T-helper 2 cell (primary cell): ENCODE data around the gene PLAAT4.
A peak's percentile ranks its signal among the peaks of the same experiment; 100 is the strongest.

Experiments
- DNase-seq, 5 experiments: peaks; one replicate each; pipeline versions ENCODE4 v3.0.0 to v3.0.0-alpha.2; 2012 to 2022
- total RNA-seq, 2 donors: gene quantifications; one replicate each; lab custom pipeline; 2026; lab: John Stamatoyannopoulos, UW

PLAAT4 gene, protein sequence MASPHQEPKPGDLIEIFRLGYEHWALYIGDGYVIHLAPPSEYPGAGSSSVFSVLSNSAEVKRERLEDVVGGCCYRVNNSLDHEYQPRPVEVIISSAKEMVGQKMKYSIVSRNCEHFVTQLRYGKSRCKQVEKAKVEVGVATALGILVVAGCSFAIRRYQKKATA
- 36.8 to 62.7 reads per million in 2 donors for total RNA-seq

DNA sequence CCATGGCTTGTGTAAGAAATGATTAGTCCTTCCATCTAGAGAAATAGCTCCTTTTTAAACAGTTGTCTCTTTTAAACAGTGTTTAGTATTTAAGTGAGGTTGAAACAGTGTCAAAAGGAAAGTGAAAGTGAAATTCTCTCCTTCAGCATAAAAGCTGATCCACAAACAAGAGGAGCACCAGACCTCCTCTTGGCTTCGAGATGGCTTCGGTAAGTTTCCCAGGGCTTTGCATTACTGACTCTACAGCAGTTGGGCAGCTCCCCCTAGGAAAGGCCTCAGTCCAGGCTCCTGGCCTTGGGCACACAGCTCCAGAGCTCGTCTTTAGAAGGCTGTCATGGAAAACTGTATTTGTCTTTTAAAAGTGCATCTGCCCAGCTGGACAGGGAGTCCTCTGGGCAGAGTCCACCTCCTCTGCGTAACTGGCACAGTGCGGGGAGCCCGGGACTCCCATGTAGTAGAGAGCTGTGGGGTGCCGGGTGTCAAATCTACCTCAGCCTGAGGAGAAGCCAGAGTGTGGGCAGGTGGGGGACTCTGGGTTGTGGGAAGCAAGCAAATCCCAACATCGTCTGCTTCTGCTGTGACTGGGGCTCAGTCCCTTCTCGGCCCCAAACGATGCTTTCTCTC lies at the start of gene PLAAT4:
Gene PLAAT4, plus strand, starts transcription at position 140 of the 624 bp plus-strand sequence. Its CDS starts 61 bp downstream, at position 201.
- peak in 2 of 5 experiments; percentile 42 to 80 for DNase-seq

DNA sequence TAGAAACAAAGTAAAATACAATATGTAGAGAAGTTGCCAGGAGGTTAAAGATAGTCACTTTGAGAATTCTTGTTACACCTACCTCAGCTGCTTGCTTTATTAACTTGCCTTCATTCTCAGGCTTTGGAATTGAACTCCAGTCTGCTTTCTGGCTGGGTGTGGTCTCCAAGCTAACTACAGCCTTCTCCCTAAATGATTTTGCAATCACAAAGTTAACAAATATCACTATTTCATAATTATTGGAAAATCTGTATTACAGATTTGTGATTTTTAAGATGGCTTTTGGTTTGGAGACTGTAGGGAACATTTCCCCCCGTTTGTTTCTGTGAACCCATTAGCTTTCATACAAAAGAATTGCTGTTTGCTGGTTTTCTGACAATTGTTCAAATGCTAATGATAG lies 47.8 kb upstream of the PLAAT4 start:
- DNase-seq, result no peak

- no peak for DNase-seq
Measured at GRCh38 chr11:63489879-63490278, 46.7 kb upstream of the PLAAT4 start.

DNA sequence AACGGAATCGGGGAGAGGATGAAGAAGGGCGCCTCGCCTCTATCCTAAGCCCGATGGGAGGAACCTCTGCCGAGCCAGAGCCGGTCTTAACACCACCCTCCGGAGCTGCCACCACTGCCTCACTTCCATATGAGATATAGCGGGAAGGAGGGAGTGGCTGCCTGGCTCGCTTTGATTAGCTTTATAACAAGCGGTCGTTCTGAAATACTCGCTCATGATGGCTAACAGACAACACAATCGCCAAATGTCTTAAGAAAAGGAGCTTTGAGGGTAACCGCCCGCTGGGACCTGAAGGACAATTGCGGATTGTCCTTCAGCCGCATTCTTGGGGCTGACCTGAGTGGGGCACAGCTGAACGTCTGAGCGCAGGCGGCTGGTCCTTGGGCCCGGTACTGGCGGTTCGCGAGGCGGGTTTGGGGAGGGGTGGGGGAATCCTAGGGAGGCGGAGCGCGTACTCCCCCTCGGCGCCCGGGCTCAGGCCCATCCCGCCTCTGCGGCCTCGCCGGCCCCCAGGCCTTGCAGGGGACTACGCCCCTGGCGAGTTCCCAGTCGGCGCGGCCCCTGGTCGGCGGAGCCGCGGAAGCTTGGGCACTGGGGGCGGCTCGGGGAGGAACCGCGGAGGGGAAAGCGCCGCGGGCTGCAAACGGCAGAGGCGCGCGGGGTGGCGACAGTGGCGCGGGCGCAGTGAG lies 45.9 kb upstream of the PLAAT4 start, which contains the start of gene PLAAT5:
Gene PLAAT5, minus strand, starts transcription at position 617 of the 689 bp plus-strand sequence. Its CDS starts 133 bp downstream, at position 484.
- peak in 1 of 5 experiments; percentile 50 for DNase-seq

- no peak for DNase-seq
Measured at GRCh38 chr11:63491240-63491587, 45.4 kb upstream of the PLAAT4 start.

DNA sequence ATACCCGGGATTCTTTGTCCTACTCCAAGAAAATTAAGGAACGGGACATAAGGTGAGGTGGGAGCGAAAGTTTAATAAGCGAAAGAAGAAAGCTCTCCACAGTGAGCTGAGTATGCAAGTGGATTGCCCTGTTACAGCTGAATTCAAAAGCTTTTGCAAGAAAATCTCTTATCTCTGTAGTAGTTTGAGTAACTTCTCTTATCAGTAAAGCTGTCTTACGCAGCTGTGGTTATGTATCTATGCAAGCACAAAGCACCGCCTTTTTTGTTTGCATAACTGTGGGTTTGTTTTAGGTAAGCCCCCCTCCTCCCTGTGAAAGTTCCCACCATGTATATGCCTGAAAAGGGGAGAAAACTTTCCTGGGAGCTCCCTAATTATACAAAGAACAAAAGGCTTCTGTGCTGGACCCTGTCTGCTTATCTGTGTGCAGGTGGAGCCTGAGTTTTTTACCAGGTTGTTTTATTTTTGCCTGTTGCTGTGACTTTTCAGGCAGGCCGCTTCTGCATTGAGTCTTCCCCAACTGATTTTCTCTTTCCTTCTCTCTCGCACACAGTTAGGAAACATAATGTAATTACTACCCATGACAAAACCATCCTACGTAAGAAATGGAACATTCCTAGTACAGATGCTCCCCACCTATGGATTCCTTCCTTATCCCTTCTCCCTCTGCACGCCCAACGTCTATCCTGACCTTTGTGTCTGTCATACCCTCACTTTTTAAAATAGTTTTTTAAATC lies 44.8 kb upstream of the PLAAT4 start:
- peak in 1 of 5 experiments; percentile 93 for DNase-seq

GRCh38 chr11:63492441-63492840 lies 44.2 kb upstream of the PLAAT4 start:
- no peak for DNase-seq

DNA sequence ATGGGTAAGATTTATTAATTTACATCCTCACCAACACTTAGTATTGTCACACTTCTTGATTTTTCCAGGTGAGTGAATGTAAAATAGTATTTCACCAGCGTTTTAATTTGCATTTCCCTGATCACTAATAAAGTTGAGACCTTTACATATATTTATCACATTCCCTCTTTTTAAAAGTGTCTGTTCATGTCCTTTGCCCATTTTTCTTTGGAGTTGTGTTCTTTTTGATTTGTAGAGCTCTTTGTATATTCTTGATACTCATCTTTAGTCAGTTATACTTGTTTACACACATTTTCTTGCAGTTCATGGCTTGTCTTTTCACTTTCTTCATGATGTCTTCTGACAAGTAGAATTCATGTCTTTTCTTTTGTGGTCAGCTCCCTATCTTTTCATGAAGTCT lies 43.5 kb upstream of the PLAAT4 start:
- no peak for DNase-seq

GRCh38 chr11:63494975-63495374 lies 41.6 kb upstream of the PLAAT4 start:
- DNase-seq, result no peak

DNA sequence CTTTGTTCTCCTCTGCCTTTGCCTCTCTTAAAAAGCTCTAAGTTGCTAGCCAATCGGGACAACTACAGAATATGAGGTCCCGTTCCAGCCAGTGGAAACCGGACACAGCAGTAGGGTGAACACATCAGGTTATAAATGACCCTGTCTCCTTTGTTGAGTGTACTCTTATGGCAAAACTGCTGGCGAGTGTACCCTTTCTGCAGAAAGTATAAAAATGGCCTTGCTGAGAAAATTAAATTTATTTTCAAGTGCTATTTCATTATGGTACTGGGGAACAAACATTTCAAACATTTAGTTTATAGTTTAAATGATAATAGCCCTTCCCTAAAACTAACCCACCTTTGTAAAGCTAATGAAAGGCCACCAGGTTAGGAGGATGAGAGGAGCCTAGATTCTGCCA lies 36.7 kb upstream of the PLAAT4 start:
- no peak for DNase-seq

DNA sequence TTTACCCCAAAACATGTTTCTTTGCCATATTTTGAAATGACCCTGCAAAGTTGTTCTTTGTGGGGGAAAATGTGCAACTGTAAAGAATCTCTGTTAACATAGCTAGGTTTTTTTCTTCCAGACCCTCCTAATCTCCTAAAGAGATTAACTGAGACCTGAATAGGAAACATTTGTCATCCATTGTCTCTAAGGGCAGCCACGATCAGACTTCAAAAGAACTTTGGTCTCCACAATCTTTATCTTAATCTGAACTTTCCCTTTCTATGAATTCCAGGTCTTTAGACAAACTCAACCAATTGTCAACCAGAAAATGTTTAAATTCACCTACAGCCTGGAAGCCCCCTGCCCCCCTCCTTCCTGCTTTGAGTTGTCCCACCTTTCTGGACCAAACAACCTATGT lies 35.4 kb upstream of the PLAAT4 start:
- DNase-seq, result no peak

DNA sequence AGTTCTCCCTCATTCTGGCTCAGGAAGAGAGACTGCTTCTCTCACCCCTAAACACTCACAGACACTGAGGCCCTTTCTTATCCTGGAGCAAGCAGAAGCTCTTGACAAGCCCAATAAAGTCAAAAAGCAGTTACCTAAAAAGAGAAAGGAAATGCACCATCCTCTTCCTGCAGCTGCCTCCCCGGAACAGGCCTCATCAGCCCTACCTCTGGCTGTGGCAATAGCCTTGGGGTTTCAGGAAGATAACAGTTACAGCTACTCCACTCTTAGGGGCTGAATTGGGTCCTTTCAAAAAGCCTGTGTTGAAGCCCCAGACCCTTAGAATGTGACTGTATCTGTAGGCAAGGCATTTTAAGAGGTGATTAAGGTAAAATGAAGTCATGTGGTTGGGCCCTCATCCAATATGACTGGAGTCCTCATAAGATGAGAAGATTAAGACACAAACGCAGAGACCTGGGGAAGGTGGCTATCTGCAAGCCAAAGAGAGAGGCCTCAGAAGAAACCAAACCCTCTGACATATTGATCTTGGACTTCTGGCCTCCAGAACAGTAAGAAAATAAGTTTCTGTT lies 34.3 kb upstream of the PLAAT4 start:
- DNase-seq, result peak in 1 of 5 experiments; percentile 16

DNA sequence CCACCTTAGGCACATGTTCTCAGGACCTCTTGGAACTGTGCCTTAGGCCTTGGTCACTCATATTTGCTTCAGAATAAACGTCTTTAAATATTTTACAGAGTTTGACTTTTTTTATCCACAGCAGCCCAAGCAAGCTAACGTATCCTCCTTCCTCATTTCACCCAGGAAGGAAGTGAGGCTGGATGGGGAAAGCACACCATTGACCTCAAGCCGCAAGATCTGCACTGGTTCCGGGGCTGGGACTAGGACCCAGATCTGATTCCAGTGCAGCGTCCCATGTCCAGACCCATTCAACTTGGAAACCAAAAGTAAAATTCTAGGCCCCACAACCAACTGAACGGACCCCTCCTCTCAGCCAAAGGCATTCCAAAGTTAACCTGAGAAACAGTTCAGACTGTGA lies 33.1 kb upstream of the PLAAT4 start:
- DNase-seq, result no peak

- DNase-seq, result no peak
Measured at GRCh38 chr11:63504054-63504453, 32.6 kb upstream of the PLAAT4 start.

DNA sequence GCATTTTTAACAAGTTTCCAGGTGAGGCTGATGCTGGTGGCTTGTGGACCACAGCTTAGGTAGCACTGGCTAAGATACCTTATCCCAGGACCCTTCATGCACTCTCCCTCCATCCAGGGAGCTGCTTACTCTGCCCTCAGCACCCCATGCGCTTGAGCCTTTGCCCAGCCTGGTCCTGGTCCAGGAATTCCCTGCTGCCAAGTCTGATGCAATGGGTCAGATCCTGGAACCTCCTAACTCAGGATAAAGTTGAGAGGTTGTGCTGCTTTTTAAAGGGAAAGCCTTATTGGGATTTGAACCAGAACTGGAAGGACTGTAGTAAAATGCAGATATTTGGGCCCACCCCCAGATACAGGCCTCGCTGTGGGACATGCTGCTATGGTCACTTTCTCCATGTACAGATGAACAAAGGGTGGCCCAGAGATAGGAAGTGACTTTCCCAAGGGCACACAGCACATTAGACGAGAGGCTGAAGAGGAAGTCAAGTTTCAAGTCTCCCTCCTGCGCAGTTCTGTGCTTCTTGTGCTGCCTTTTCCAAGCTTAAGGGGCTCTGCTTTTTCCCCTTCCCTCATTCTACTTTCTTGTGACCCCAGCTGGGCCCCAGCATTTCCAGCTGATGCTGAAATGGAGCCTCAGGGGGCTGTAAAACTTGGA lies 31.5 kb upstream of the PLAAT4 start:
- DNase-seq, result no peak

DNA sequence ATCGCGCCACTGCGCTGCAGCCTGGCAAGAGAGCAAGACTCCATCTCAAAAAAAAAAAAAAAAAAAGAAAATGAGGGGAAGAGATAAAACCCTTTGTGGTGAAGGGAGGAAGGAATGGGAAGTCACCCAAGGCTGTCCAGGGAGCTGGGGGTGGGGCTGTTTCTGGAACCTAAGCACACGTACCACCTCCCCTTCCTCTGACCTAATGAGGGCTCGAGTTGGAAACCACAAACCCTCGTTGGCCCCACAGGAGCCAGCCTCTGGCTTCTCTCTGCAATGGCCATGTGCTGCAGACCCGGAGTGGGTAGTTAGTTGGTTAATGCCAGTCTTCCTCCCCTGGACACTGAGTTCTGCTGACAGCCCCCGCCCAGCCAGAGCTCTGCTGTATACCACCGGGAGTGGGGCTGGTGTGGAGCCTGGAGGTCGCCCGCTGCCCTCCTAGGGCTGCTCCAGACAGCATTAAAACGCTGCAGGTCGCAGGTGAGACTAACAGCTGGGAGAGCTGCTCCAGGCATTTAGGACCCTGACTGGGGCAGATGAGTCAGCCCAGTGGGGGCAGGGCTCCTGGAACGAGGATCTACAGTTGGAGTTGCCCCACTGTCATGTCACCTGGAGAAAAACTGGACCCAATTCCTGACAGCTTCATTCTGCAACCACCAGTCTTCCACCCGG lies 30.6 kb upstream of the PLAAT4 start, which contains the start of gene LGALS12:
Gene LGALS12, plus strand, starts transcription at position 228 of the 672 bp plus-strand sequence. Its CDS starts 375 bp downstream, at position 603.
- DNase-seq, result peak in 1 of 5 experiments; percentile 16

GRCh38 chr11:63506876-63507275 lies 29.7 kb upstream of the PLAAT4 start:
- no peak for DNase-seq

DNA sequence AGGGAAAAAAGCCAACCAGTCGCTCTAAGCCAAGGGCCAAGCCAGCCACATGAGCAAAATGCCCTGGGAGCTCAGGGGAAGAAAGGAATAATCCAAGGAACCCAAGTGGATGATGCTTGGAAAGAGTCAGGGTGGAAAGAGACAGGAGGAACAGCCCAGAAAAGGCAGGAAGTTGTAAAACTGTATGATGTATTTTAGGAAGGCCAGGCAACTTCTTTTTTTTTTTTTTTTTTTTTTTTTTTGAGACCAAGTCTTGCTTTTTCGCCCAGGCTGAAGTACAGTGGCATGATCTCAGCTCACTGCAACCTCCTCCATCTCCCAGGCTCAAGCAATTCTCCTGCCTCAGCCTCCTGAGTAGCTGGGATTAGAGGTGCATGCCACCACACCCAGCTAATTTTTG lies 29.1 kb upstream of the PLAAT4 start:
- DNase-seq, result no peak

DNA sequence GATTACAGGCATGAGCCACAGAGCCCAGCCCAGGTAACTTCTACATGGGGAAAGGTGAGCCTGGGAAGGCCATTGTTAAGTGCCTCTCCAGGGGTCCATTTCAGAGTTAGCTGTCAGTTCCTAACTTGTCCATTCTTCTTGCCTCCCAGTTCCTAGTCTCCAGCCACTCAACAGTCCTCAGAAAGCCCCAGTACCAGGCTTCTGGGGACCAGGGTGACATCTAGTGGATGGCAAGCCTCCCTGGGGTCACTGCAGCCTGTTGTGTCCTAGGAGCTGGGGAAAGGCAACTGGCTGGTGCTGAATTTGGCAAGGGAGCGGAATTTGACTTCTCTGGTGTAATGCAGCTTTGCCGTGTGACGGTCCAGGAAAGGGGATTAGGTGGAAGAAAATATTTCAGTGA lies 28.6 kb upstream of the PLAAT4 start:
- peak in 1 of 5 experiments; percentile 42 for DNase-seq

DNA sequence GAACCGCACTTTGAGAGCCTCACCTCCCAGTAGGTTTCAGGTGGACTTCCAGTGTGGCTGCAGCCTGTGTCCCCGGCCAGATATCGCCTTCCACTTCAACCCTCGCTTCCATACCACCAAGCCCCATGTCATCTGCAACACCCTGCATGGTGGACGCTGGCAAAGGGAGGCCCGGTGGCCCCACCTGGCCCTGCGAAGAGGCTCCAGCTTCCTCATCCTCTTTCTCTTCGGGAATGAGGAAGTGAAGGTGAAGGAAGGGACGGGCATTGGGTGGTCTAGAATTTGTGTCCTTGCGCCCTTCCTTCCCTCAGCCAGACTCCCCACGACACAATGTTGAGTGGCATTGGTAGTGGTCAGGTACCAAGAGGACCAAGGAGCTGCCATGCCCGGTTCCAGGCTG lies 27.9 kb upstream of the PLAAT4 start:
- no peak for DNase-seq

- no peak for DNase-seq
Measured at GRCh38 chr11:63510360-63511047, 26.1 kb upstream of the PLAAT4 start.
